ENCODE data around the gene ECM1. TPM values are rescaled to one million over a fixed set of nuclear protein-coding genes. Genes with fewer than 3 reads are reported as not detected.

ECM1 gene
- total RNA-seq, 1 donor from 2014 or later = 31.5 TPM

- Mint-ChIP-seq H3K27ac (peak overlapping the region; percentile 24), H3K9me3 (no peaks in the 10 kb centered on the region), H3K4me1 (ENCODE audit: unreplicated experiment) (peaks cover 36% of the 10 kb centered on the region), H3K4me3 (no peak overlapping the region), H3K36me3 (no peaks in the 10 kb centered on the region), H3K27me3 (no peaks in the 10 kb centered on the region)
- TF ChIP-seq, protein P1, sequence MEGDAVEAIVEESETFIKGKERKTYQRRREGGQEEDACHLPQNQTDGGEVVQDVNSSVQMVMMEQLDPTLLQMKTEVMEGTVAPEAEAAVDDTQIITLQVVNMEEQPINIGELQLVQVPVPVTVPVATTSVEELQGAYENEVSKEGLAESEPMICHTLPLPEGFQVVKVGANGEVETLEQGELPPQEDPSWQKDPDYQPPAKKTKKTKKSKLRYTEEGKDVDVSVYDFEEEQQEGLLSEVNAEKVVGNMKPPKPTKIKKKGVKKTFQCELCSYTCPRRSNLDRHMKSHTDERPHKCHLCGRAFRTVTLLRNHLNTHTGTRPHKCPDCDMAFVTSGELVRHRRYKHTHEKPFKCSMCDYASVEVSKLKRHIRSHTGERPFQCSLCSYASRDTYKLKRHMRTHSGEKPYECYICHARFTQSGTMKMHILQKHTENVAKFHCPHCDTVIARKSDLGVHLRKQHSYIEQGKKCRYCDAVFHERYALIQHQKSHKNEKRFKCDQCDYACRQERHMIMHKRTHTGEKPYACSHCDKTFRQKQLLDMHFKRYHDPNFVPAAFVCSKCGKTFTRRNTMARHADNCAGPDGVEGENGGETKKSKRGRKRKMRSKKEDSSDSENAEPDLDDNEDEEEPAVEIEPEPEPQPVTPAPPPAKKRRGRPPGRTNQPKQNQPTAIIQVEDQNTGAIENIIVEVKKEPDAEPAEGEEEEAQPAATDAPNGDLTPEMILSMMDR (conservative IDR thresholded peaks at IDR 0.05) = no peak
- DNase-seq (ENCODE audit: extremely low spot score, unreplicated experiment) = no peak
Measured at GRCh38 chr1:150479927-150480352, 28.0 kb upstream of the ECM1 start.

DNA sequence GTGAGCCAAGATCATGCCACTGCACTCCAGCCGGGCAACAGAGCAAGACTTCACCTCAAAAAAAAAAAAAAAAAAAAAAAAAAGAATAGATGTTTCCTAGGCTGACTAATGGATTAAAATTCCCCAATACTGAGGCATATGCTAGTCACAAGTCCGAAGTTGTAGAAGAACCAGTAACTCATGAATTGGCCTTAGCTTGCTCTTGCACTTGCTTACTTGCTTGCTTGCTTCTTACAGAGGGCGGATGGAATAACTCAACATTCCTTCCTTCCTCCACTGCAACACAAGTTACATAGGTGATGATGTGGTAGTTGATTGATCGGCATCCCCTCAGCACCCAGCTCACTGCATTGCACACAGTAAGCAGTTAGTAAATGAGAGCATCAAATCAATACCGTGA is 23.5 kb upstream of the ECM1 start:
- H3K4me1 Mint-ChIP-seq (ENCODE audit: unreplicated experiment) = peaks cover 20% of the 10 kb centered on the region
- DNase-seq (ENCODE audit: extremely low spot score, unreplicated experiment) = no peak
- no peaks in the 10 kb centered on the region for H3K9me3 Mint-ChIP-seq

DNA sequence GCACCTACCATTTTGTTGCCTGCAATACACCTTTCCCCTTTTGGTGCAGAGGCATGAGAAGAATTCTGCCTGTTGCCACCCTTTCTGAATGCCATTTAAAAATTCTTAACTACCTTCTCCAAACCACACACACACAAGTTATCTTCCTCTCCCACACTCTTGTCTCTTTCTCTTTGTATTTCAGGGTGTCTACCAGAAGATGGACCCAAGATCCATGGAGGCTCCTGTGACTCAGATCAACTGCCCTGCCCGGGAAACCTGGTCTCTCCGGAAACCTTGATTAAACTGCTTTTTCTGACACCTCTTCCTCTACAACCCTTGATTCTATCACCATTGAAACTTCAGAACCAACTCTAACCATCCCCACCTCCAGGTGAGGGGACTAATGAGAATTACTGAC is 23.0 kb upstream of the ECM1 start:
- Mint-ChIP-seq H3K9me3 (no peaks in the 10 kb centered on the region), H3K27me3 (no peaks in the 10 kb centered on the region), H3K4me3 (peak overlapping the region; percentile 63), H3K4me1 (ENCODE audit: unreplicated experiment) (peaks cover 17% of the 10 kb centered on the region), H3K27ac (peak overlapping the region; percentile 7), H3K36me3 (no peaks in the 10 kb centered on the region)
- TF ChIP-seq, protein P1 (conservative IDR thresholded peaks at IDR 0.05) = no peak
- no peak for DNase-seq (ENCODE audit: extremely low spot score, unreplicated experiment)

More for the DNA sequence above, 23.5 kb upstream of the ECM1 start:
- TF ChIP-seq, protein P1 (conservative IDR thresholded peaks at IDR 0.05) = no peak
- H3K4me3 Mint-ChIP-seq = no peak overlapping the region
- no peaks in the 10 kb centered on the region for H3K36me3 Mint-ChIP-seq
- no peaks in the 10 kb centered on the region for H3K27me3 Mint-ChIP-seq
- H3K27ac Mint-ChIP-seq = peak overlapping the region; percentile 7

GRCh38 chr1:150486966-150487762 is 20.7 kb upstream of the ECM1 start, which contains the start of gene TARS2:
TSS of gene TARS2 (plus strand) at chr1:150487419. CDS start at chr1:150487451, 32 bp downstream.
- peaks cover 8% of the 10 kb centered on the region for H3K36me3 Mint-ChIP-seq
- H3K4me1 Mint-ChIP-seq (ENCODE audit: unreplicated experiment) = peaks cover 15% of the 10 kb centered on the region
- H3K27ac Mint-ChIP-seq = peak within 1 kb of the TSS; percentile 90
- TF ChIP-seq, protein P1 (conservative IDR thresholded peaks at IDR 0.05) = peak; percentile 46
- DNase-seq (ENCODE audit: extremely low spot score, unreplicated experiment) = peak; percentile 94
- no peaks in the 10 kb centered on the region for H3K27me3 Mint-ChIP-seq
- peak within 1 kb of the TSS; percentile 93 for H3K4me3 Mint-ChIP-seq
- H3K9me3 Mint-ChIP-seq = no peaks in the 10 kb centered on the region

DNA sequence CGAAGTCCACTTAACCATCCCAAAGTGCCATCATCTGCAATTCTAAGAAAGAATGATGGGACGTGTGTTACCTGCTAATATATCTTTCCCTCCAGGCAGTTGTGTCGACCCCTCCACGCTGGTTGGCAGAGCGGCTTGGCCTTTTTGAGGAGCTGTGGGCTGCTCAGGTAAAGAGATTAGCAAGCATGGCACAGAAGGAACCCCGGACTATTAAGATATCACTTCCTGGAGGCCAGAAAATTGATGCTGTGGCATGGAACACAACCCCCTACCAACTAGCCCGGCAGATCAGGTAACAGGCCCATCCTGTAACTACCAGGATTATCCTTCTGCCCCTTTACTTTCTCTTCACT is 20.2 kb upstream of the ECM1 start:
- H3K27me3 Mint-ChIP-seq = no peaks in the 10 kb centered on the region
- no peaks in the 10 kb centered on the region for H3K9me3 Mint-ChIP-seq
- H3K27ac Mint-ChIP-seq = peak overlapping the region; percentile 90

More for the DNA sequence above, 20.2 kb upstream of the ECM1 start:
- Mint-ChIP-seq H3K4me1 (ENCODE audit: unreplicated experiment) (peaks cover 15% of the 10 kb centered on the region), H3K36me3 (peaks cover 8% of the 10 kb centered on the region), H3K4me3 (peak overlapping the region; percentile 93)
- TF ChIP-seq, protein P1 (conservative IDR thresholded peaks at IDR 0.05) = no peak
- no peak for DNase-seq (ENCODE audit: extremely low spot score, unreplicated experiment)

Data from type B pancreatic cell (in vitro differentiated cells).